Upper lobe of left lung (tissue), 6 donors: ENCODE measurements around the gene SIVA1. TPM values are rescaled to one million over a fixed set of nuclear protein-coding genes. Genes with fewer than 3 reads are reported as not detected.

Experiments used
- ATAC-seq, 2 donors: fragments of 200-7000 bp; cut with Tn5 transposase; one replicate each; pipeline ENCODE4 v1.9.1; 2022; ENCODE audit warnings: mild to moderate bottlenecking in 2 of 2, moderate library complexity in 2 of 2; ENCODE audit not compliant: low FRiP score in 2 of 2
- DNase-seq, 2 donors: peaks; one replicate each; pipeline ENCODE4 v3.0.0-alpha.2; 2019 to 2020
- H3K27ac ChIP-seq, 4 donors: fragments of 200-600 bp; sonication (generic); one replicate each; pipeline ENCODE4 v1.5.1; 2016 to 2019
- H3K27me3 ChIP-seq, 4 donors: fragments of 200-600 bp; sonication (generic); one replicate each; pipeline ENCODE4 v1.5.1; 2017 to 2019
- H3K36me3 ChIP-seq, 4 donors: fragments of 200-600 bp; sonication (generic); one replicate each; pipeline ENCODE4 v1.5.1; 2016 to 2019
- H3K4me1 ChIP-seq, 4 donors: fragments of 200-600 bp; sonication (generic); one replicate each; pipeline ENCODE4 v1.5.1; 2018 to 2019
- H3K4me3 ChIP-seq, 4 donors: fragments of 200-600 bp; sonication (generic); one replicate each; pipeline ENCODE4 v1.5.1; 2017 to 2019; ENCODE audit warnings: mild to moderate bottlenecking in 2 of 4, moderate library complexity in 1 of 4
- H3K9me3 ChIP-seq, 4 donors: fragments of 200-600 bp; sonication (generic); one replicate each; pipeline ENCODE4 v1.5.1; 2018 to 2019
- EP300 ChIP-seq, 4 donors: sonication (generic); formaldehyde crosslinking; IDR thresholded peaks; one replicate each; pipeline ENCODE4 v1.5.1; 2017; ENCODE audit warnings: antibody characterized with exemption in 4 of 4, control low read depth in 2 of 4
- POLR2A ChIP-seq, 4 donors: fragments of 450-650 bp; IDR thresholded peaks; one replicate each; pipeline ENCODE4 v1.5.1; 2016 to 2017; ENCODE audit warnings: antibody characterized with exemption in 4 of 4, mild to moderate bottlenecking in 2 of 4
- POLR2AphosphoS5 ChIP-seq, 2 donors: sonication (generic); formaldehyde crosslinking; IDR thresholded peaks; one replicate each; pipeline ENCODE4 v1.5.1; 2017; ENCODE audit warnings: antibody characterized with exemption in 2 of 2
- whole genome bisulfite sequencing, 2 donors: methylation state at CpG; one replicate each; pipeline ENCODE4 v1.1.5; 2017 to 2018; 5-methylcytosine and 5-hydroxymethylcytosine counted together
- total RNA-seq, 6 donors: library from RNA; depleted of rRNA in 4 of 6; stranded (reverse); fragments of >200 nt in 4 of 6; gene quantifications; one replicate each; pipeline versions ENCODE4 v1.1.0 to v1.2.1, GENCODE V29; 2016 to 2021
- TF ChIP-seq, protein P1 (sequence below), 6 experiments: fragments of 450-650 bp in 4 of 6; fragments of 200-600 bp in 2 of 6; sonication (generic) in 2 of 6; IDR thresholded peaks; one replicate each; pipeline ENCODE4 v1.5.1; 2016 to 2019; ENCODE audit warnings: antibody characterized with exemption in 6 of 6
- donor health status: DM: no; HTN: no; CAD: no; lungs with moderate emphysema.
- donor health status: DM: no; HTN: yes; CAD: no; lungs with severe emphysema.

SIVA1 gene
- total RNA-seq, 6 donors from 2014 or later = 72.3 to 241 (median 91.0) TPM

DNA sequence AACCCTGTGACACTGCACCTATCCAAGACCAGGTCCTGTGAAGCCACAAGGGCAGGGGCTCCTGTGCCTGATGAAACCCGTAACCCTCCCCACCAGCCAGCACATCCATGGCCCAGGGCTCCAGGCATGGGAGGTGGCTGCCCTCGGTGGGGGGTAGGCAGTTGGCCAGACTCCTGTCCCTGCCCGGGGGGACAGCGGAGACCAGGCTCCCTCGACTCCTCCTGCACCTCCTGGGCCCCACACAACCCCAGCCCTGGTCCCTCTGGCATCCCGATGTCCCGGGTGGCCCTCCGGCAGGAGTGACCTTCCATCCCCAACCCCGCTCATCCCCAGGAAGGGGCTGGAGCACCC, 31.2 kb downstream of the SIVA1 start:
- H3K9me3 ChIP-seq = no peaks in the 10 kb centered on the region
- H3K27me3 ChIP-seq = no peaks in the 10 kb centered on the region
- peaks cover 0 to 49% (median 16%) of the 10 kb centered on the region in 4 donors for H3K36me3 ChIP-seq
- WGBS, 2 donors = 76 to 77% methylated on average over 3 to 9 of the region's 9 CpGs
- TF ChIP-seq, protein P1, sequence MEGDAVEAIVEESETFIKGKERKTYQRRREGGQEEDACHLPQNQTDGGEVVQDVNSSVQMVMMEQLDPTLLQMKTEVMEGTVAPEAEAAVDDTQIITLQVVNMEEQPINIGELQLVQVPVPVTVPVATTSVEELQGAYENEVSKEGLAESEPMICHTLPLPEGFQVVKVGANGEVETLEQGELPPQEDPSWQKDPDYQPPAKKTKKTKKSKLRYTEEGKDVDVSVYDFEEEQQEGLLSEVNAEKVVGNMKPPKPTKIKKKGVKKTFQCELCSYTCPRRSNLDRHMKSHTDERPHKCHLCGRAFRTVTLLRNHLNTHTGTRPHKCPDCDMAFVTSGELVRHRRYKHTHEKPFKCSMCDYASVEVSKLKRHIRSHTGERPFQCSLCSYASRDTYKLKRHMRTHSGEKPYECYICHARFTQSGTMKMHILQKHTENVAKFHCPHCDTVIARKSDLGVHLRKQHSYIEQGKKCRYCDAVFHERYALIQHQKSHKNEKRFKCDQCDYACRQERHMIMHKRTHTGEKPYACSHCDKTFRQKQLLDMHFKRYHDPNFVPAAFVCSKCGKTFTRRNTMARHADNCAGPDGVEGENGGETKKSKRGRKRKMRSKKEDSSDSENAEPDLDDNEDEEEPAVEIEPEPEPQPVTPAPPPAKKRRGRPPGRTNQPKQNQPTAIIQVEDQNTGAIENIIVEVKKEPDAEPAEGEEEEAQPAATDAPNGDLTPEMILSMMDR (IDR thresholded peaks at IDR 0.05) = no peak
- TF ChIP-seq POLR2AphosphoS5 (IDR thresholded peaks at IDR 0.05) = no peak
- no peak for TF ChIP-seq POLR2A (IDR thresholded peaks at IDR 0.05)
- no peak for TF ChIP-seq EP300 (IDR thresholded peaks at IDR 0.05)
- H3K4me1 ChIP-seq = peaks cover 37 to 58% (median 50%) of the 10 kb centered on the region in 4 donors
- H3K4me3 ChIP-seq = no peak overlapping the region
- H3K27ac ChIP-seq = peak overlapping the region in 3 of 4 donors; percentile 11 to 76 (median 58)
- ATAC-seq = no peak
- DNase-seq = peak in 1 of 2 donors; percentile 65

DNA sequence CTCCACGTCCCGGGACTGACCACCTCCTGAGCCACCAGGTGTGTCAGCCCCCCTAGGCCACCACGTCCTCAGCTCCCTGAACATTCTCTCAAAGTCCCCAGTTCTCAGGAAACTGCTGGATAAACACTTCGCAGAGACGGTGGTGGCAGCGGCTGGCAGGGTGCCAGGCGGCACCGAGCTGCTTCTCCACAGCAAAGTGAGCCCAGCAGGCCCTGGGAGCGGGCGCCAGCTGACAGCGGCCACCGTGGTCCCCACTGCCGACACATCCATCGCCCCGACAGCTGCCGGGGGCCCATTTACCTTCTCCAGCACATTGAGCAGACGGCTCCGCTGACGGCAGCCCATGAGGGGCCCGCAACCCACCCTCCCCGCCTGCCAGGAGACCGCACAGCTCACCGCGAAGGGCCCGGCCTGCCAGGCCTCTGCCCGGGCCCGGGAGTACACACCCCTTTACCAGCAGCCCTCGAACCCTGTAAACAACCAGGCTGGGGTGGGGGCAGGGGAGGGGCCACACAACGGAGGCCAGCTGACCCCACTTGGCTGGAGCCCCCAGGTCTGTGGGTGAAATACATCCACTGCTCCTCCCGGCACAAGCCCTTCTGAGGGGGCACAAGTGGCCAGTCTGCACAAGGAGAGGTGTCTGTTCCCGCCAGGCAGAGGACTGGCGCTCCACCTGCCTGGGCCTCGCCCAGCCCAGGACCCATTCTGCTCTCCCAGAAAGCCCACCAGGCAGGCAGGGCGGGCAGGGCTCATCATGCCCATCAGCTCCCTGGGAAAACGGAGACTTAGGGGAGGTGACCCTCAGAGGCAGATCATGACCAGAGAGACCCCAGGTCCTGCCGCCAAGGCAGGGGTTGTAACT, 32.1 kb downstream of the SIVA1 start:
- H3K9me3 ChIP-seq = no peaks in the 10 kb centered on the region
- TF ChIP-seq, protein P1 (IDR thresholded peaks at IDR 0.05) = no peak
- TF ChIP-seq POLR2AphosphoS5 (IDR thresholded peaks at IDR 0.05) (no peak), POLR2A (IDR thresholded peaks at IDR 0.05) (no peak), EP300 (IDR thresholded peaks at IDR 0.05) (no peak)
- peaks cover 0 to 49% (median 15%) of the 10 kb centered on the region in 4 donors for H3K36me3 ChIP-seq
- DNase-seq (peak; percentile 80 to 93), ATAC-seq (no peak)
- peaks cover 37 to 59% (median 56%) of the 10 kb centered on the region in 4 donors for H3K4me1 ChIP-seq
- no peaks in the 10 kb centered on the region for H3K27me3 ChIP-seq
- 49 to 68% methylated on average over 8 to 33 of the region's 36 CpGs for WGBS, 2 donors
- no peak overlapping the region for H3K4me3 ChIP-seq
- peak overlapping the region; percentile 11 to 76 (median 40) for H3K27ac ChIP-seq

DNA sequence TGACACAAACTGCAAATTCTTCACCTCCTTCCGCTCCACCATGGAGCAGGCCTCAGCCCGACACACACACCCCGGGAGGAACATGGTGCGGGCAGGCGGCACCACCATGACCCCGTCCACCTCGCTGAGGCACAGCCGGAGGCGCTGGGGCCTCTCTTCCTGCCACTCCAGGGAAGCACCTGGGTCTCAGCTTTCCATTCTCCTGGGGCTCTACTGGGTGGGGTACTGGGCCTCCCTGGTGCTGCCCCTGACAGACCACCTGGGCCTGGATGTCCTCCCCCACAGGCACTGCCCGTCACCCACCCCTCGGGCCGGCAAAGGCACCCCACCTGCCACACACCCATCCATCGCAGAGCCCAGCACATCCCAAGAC, 32.7 kb downstream of the SIVA1 start:
- WGBS, 2 donors = 87 to 93% methylated on average over 3 to 13 of the region's 13 CpGs
- Histone ChIP-seq H3K27ac (peak overlapping the region; percentile 23 to 78 (median 61)), H3K36me3 (peaks cover 0 to 49% (median 17%) of the 10 kb centered on the region in 4 donors), H3K27me3 (no peaks in the 10 kb centered on the region), H3K4me3 (no peak overlapping the region), H3K9me3 (no peaks in the 10 kb centered on the region), H3K4me1 (peaks cover 37 to 64% (median 58%) of the 10 kb centered on the region in 4 donors)
- peak in 1 of 2 donors; percentile 62 for DNase-seq
- ATAC-seq = no peak
- TF ChIP-seq, protein P1 (IDR thresholded peaks at IDR 0.05) = no peak
- TF ChIP-seq POLR2A (IDR thresholded peaks at IDR 0.05) = no peak
- TF ChIP-seq EP300 (IDR thresholded peaks at IDR 0.05) = no peak
- no peak for TF ChIP-seq POLR2AphosphoS5 (IDR thresholded peaks at IDR 0.05)

DNA sequence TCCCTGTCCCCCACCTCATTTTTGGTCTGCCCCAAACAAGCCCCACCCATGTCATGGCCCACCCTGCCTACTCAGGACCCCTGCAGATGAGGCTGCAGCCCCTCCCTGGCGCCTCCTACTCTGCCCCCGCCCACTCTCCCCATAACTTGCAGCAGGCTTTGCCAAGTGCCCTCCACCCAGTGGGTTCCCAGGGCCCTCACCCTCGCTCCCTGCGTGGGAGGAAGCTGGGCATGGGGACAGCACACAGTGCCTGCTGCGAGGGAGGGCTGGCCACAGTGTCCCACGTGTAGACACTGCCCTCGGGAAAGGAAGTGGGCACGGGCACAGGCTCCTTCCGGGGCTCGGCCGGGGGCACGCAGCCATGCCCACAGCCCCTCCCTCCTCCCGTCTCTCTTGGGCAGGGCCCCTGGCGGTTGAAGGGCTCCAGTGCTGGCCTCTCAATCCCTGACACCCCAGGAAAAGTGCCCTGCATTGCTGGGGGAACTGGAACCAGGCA, 33.2 kb downstream of the SIVA1 start:
- TF ChIP-seq POLR2AphosphoS5 (IDR thresholded peaks at IDR 0.05) = no peak
- TF ChIP-seq, protein P1 (IDR thresholded peaks at IDR 0.05) = peak in 4 of 6 experiments; percentile 22 to 63 (median 35)
- Histone ChIP-seq H3K4me3 (no peak overlapping the region), H3K9me3 (no peaks in the 10 kb centered on the region), H3K27me3 (no peaks in the 10 kb centered on the region), H3K36me3 (peaks cover 0 to 49% (median 22%) of the 10 kb centered on the region in 4 donors), H3K4me1 (peaks cover 37 to 69% (median 61%) of the 10 kb centered on the region in 4 donors), H3K27ac (peak overlapping the region; percentile 46 to 78 (median 72))
- DNase-seq (peak in 1 of 2 donors; percentile 65), ATAC-seq (peak; percentile 55 to 64)
- 39 to 41% methylated on average over 5 to 14 of the region's 14 CpGs for WGBS, 2 donors
